ENCODE measurements around the gene LIPF. TPM values are rescaled to one million over a fixed set of nuclear protein-coding genes. Genes with fewer than 3 reads are reported as not detected.

The LIPF gene
- polyA plus RNA-seq, 1 donor from 2014 or later: not detected

DNA sequence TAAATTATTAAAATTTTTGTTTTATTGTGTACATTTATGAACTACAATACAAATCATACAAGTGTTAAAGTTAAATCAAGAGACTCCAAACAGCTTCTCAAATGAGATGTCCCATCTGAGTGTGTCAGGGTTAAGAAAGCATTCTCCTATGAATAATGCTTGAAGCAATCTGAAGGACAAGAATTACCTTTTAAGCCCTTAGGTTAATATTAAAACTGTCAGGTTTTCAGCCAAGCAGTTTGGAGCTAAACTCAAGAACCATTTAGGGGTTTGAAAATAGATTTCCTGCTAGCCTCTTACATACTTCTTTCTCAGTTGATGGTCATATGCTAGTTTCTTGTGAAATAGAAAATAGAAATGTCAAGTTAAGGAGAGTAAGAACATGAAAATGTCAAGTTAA, 39.4 kb upstream of the LIPF start:
- no peak overlapping the region for H3K27ac ChIP-seq (ENCODE audit: low read length)
- H3F3A ChIP-seq (ENCODE audit: insufficient read depth, low read length, poor library complexity, severe bottlenecking): no peaks in the 10 kb centered on the region
- no peaks in the 10 kb centered on the region for H4K20me1 ChIP-seq (ENCODE audit: insufficient read depth)
- TF ChIP-seq TAF1 (IDR thresholded peaks at IDR 0.05; ENCODE audit: low read depth) (no peak), EZH2 (IDR thresholded peaks at IDR 0.05; ENCODE audit: borderline replicate concordance, insufficient read depth, low read length, poor library complexity, severe bottlenecking) (no peak), POLR2AphosphoS5 (IDR thresholded peaks at IDR 0.05) (no peak), RAD21 (conservative IDR thresholded peaks at IDR 0.05) (no peak), EP300 (conservative IDR thresholded peaks at IDR 0.05; ENCODE audit: poor library complexity, severe bottlenecking) (no peak), MXI1 (conservative IDR thresholded peaks at IDR 0.05; ENCODE audit: poor library complexity, severe bottlenecking) (no peak), SMC3 (conservative IDR thresholded peaks at IDR 0.05; ENCODE audit: poor library complexity) (no peak)
- TF ChIP-seq, protein P1, sequence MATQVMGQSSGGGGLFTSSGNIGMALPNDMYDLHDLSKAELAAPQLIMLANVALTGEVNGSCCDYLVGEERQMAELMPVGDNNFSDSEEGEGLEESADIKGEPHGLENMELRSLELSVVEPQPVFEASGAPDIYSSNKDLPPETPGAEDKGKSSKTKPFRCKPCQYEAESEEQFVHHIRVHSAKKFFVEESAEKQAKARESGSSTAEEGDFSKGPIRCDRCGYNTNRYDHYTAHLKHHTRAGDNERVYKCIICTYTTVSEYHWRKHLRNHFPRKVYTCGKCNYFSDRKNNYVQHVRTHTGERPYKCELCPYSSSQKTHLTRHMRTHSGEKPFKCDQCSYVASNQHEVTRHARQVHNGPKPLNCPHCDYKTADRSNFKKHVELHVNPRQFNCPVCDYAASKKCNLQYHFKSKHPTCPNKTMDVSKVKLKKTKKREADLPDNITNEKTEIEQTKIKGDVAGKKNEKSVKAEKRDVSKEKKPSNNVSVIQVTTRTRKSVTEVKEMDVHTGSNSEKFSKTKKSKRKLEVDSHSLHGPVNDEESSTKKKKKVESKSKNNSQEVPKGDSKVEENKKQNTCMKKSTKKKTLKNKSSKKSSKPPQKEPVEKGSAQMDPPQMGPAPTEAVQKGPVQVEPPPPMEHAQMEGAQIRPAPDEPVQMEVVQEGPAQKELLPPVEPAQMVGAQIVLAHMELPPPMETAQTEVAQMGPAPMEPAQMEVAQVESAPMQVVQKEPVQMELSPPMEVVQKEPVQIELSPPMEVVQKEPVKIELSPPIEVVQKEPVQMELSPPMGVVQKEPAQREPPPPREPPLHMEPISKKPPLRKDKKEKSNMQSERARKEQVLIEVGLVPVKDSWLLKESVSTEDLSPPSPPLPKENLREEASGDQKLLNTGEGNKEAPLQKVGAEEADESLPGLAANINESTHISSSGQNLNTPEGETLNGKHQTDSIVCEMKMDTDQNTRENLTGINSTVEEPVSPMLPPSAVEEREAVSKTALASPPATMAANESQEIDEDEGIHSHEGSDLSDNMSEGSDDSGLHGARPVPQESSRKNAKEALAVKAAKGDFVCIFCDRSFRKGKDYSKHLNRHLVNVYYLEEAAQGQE (IDR thresholded peaks at IDR 0.05; ENCODE audit: borderline replicate concordance): no peak
- TF ChIP-seq, protein P2, sequence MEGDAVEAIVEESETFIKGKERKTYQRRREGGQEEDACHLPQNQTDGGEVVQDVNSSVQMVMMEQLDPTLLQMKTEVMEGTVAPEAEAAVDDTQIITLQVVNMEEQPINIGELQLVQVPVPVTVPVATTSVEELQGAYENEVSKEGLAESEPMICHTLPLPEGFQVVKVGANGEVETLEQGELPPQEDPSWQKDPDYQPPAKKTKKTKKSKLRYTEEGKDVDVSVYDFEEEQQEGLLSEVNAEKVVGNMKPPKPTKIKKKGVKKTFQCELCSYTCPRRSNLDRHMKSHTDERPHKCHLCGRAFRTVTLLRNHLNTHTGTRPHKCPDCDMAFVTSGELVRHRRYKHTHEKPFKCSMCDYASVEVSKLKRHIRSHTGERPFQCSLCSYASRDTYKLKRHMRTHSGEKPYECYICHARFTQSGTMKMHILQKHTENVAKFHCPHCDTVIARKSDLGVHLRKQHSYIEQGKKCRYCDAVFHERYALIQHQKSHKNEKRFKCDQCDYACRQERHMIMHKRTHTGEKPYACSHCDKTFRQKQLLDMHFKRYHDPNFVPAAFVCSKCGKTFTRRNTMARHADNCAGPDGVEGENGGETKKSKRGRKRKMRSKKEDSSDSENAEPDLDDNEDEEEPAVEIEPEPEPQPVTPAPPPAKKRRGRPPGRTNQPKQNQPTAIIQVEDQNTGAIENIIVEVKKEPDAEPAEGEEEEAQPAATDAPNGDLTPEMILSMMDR (IDR thresholded peaks at IDR 0.05; ENCODE audit: poor library complexity, severe bottlenecking): no peak
- H3K36me3 ChIP-seq (ENCODE audit: insufficient read depth, low read length): no peaks in the 10 kb centered on the region
- H2AFZ ChIP-seq (ENCODE audit: low read depth, low read length): no peak overlapping the region
- no peaks in the 10 kb centered on the region for H3K9me2 ChIP-seq (ENCODE audit: insufficient read depth, low read length)
- no peaks in the 10 kb centered on the region for H3K79me2 ChIP-seq (replicated peaks; ENCODE audit: insufficient read depth, low read length)
- no peaks in the 10 kb centered on the region for H3K27me3 ChIP-seq (ENCODE audit: insufficient read depth, low read depth, low read length)
- no peak overlapping the region for H3K4me3 ChIP-seq (ENCODE audit: low read length)
- no peaks in the 10 kb centered on the region for H3K9me3 ChIP-seq (ENCODE audit: low read length)
- H3K9ac ChIP-seq (ENCODE audit: low read length): no peak overlapping the region
- H3K4me2 ChIP-seq (ENCODE audit: low read length): no peak overlapping the region

DNA sequence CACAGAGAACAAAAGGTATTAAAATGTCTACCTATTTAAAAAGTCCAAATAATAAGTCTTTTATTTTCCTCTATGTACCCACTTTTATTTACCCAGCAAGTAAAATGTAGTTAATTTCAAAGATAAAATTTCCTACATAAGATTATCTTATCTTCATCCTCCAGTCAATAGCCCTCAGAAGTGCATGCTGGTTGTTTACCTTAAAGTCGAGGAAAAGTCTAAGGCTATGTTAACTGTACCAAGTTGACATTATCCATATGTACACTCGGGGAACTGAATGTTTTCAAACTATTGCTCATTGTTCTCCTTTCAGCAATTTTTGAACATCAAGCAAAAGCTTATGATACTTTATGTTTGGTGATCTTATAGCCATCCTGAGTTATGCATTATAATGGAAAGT, 24.1 kb upstream of the LIPF start:
- Histone ChIP-seq H3K9ac (ENCODE audit: low read length) (no peak overlapping the region), H3K27ac (ENCODE audit: low read length) (no peak overlapping the region)
- TF ChIP-seq SMC3 (conservative IDR thresholded peaks at IDR 0.05; ENCODE audit: poor library complexity) (no peak), POLR2AphosphoS5 (IDR thresholded peaks at IDR 0.05) (no peak), EZH2 (IDR thresholded peaks at IDR 0.05; ENCODE audit: borderline replicate concordance, insufficient read depth, low read length, poor library complexity, severe bottlenecking) (no peak), TAF1 (IDR thresholded peaks at IDR 0.05; ENCODE audit: low read depth) (no peak), MXI1 (conservative IDR thresholded peaks at IDR 0.05; ENCODE audit: poor library complexity, severe bottlenecking) (no peak), EP300 (conservative IDR thresholded peaks at IDR 0.05; ENCODE audit: poor library complexity, severe bottlenecking) (no peak), RAD21 (conservative IDR thresholded peaks at IDR 0.05) (no peak)
- TF ChIP-seq, protein P1 (IDR thresholded peaks at IDR 0.05; ENCODE audit: borderline replicate concordance): no peak
- TF ChIP-seq, protein P2 (IDR thresholded peaks at IDR 0.05; ENCODE audit: poor library complexity, severe bottlenecking): no peak

More for the DNA sequence above, 24.1 kb upstream of the LIPF start:
- Histone ChIP-seq H3K27me3 (ENCODE audit: insufficient read depth, low read depth, low read length) (no peaks in the 10 kb centered on the region), H2AFZ (ENCODE audit: low read depth, low read length) (no peak overlapping the region), H3K4me3 (ENCODE audit: low read length) (no peak overlapping the region), H4K20me1 (ENCODE audit: insufficient read depth) (no peaks in the 10 kb centered on the region), H3K79me2 (replicated peaks; ENCODE audit: insufficient read depth, low read length) (no peaks in the 10 kb centered on the region), H3K9me3 (ENCODE audit: low read length) (no peaks in the 10 kb centered on the region), H3F3A (ENCODE audit: insufficient read depth, low read length, poor library complexity, severe bottlenecking) (no peaks in the 10 kb centered on the region), H3K36me3 (ENCODE audit: insufficient read depth, low read length) (no peaks in the 10 kb centered on the region), H3K9me2 (ENCODE audit: insufficient read depth, low read length) (no peaks in the 10 kb centered on the region), H3K4me2 (ENCODE audit: low read length) (no peak overlapping the region)
